Muscle of leg (tissue), 11 donors: ENCODE results near the gene SLC26A2. TPM values are rescaled to one million over a fixed set of nuclear protein-coding genes. Genes with fewer than 3 reads are reported as not detected.
"Not testable (repeated sequence)": the region's sequence is repeated elsewhere in the genome, so short reads cannot be mapped to it uniquely, and the experiment has no call there.

Experiments used
- DNase-seq: peaks from one replicate; pipeline ENCODE4 v3.0.0; 2013
- H3K27ac ChIP-seq: one replicate; pipeline ENCODE4 v1.5.1; 2013; ENCODE audit warnings: mild to moderate bottlenecking, low read length, control low read depth
- H3K27me3 ChIP-seq: one replicate; pipeline ENCODE4 v1.6.1; 2013; ENCODE audit warnings: low read length; ENCODE audit not compliant: control insufficient read depth, insufficient read depth
- H3K36me3 ChIP-seq: one replicate; pipeline ENCODE4 v1.6.1; 2013; ENCODE audit warnings: low read length; ENCODE audit not compliant: control insufficient read depth, insufficient read depth
- H3K4me1 ChIP-seq: one replicate; pipeline ENCODE4 v1.6.1; 2013; ENCODE audit warnings: low read length; ENCODE audit not compliant: control insufficient read depth, insufficient read depth
- H3K4me3 ChIP-seq: one replicate; pipeline ENCODE4 v1.5.1; 2013; ENCODE audit warnings: low read length, control low read depth
- H3K9me3 ChIP-seq: replicated peaks from 2 replicates; pipeline ENCODE4 v1.6.1; 2013; ENCODE audit warnings: low read depth, low read length; ENCODE audit not compliant: control insufficient read depth
- WGBS: methylation state at CpG from one replicate; pipeline ENCODE4 v1.1.5; 2013; ENCODE audit warnings: missing lambda C conversion rate; ENCODE audit not compliant: insufficient coverage; 5-methylcytosine and 5-hydroxymethylcytosine counted together
- polyA plus RNA-seq, 8 donors: library from polyadenylated mRNA; unstranded; fragments of 120-200 nt; gene quantifications; one replicate each; pipeline versions ENCODE4 v1.2.1 to v1.2.3, GENCODE V29; 2013; ENCODE audit warnings: inconsistent platforms in 1 of 8, low replicate concordance in 1 of 8; ENCODE audit not compliant: insufficient read length in 8 of 8, insufficient read depth in 1 of 8
- total RNA-seq: library from RNA; stranded (reverse); fragments of 120-200 nt; gene quantifications from one replicate; pipeline ENCODE4 v1.2.4, GENCODE V29; 2013

Gene SLC26A2
- total and polyA plus RNA-seq, 9 donors, result 8.6 to 14.5 (median 10.4) TPM

DNA sequence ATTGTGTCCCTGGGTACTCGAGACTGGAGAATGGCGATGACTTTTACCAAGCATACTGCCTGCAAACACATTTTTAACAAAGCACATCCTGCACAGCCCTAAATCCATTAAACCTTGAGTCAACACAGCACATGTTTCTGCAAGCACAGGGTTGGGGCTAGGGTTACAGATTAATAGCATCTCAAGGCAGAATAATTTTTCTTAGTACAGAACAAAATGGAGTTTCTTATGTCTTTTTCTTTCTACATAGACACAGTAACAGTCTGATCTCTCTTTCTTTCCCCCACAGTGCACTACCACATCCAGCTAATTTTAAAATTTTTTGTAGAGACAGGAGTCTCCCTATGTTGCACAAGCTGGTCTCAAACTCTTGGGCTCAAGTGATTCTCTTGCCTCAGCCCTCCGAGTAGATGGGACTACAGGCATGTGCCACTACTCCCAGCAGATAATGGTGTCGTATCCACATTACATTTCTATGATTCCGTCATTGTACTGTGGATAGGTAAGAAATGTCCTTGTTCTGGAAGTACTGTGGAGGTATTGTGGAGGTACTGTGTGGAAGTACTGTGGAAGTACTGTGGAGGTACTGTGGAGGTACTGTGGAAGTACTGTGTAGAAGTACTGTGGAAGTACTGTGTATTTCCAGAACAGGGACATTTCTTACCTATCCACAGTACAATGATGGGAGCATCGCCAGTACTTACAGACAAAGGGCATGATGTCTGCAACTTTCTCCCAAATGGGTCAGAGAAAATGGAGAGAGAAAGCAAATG is 17.2 kb upstream of the SLC26A2 start:
- H3K27ac ChIP-seq, H3K36me3 ChIP-seq, DNase-seq, H3K9me3 ChIP-seq, H3K4me1 ChIP-seq, H3K27me3 ChIP-seq, H3K4me3 ChIP-seq: not testable (repeated sequence)
- WGBS, result no CpG with 5 or more reads among the region's 6 CpGs

DNA sequence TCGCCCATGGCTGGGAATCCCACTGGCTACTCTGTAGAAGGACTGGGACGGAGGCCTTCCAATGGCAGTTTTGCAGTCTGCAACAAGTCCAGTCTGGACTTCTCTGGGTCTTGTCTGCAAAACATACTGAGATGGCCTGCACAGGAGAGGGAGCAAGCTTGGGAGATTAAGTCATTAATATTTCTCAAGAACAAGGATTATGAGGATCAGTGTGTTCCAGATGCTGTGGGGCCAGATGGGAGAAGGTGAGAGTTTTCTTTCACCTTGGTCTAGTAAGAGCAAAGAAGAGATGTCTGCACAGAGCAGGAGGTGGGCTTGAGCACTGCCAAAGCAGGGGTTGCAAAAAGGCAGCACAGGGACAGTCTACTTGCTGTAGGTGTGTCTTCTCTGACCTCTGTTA is 15.9 kb upstream of the SLC26A2 start, which contains the start of gene PDE6A:
PDE6A (minus strand) TSS at position 128 of the 400 bp plus-strand sequence; CDS start at position 8, 120 bp downstream.
- H3K9me3 ChIP-seq, result no peaks in the 10 kb centered on the region
- H3K36me3 ChIP-seq, result no peaks in the 10 kb centered on the region
- H3K27ac ChIP-seq, result no peak within 1 kb of the TSS
- no CpG with 5 or more reads among the region's 2 CpGs for WGBS
- peaks cover 2% of the 10 kb centered on the region for H3K27me3 ChIP-seq
- H3K4me1 ChIP-seq, result no peaks in the 10 kb centered on the region
- no peak for DNase-seq
- H3K4me3 ChIP-seq, result no peak within 1 kb of the TSS

DNA sequence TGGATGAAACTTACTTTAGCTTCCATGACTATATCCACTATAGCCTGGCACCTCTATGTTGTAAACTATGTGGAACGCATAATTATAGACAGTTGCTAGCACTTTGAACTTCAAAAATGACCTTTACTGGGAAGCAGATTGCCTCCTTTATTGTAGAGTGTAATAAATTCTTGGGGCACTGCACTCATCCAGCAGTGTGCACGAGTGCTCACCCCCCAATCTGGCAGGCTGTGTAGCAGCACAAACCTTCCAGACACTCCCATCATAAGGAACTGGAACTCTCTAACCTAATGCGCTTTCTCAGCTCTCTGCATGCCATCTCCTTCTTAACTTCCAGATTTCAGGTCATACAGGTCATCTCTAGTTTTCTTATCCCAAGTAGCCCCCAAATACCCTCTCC is 14.4 kb upstream of the SLC26A2 start:
- Histone ChIP-seq H3K27ac (no peak overlapping the region), H3K27me3 (peaks cover 4% of the 10 kb centered on the region), H3K4me1 (no peaks in the 10 kb centered on the region), H3K36me3 (no peaks in the 10 kb centered on the region), H3K9me3 (no peaks in the 10 kb centered on the region), H3K4me3 (no peak overlapping the region)
- DNase-seq, result no peak
- WGBS, result 51% methylated on average over 2 of the region's 3 CpGs

DNA sequence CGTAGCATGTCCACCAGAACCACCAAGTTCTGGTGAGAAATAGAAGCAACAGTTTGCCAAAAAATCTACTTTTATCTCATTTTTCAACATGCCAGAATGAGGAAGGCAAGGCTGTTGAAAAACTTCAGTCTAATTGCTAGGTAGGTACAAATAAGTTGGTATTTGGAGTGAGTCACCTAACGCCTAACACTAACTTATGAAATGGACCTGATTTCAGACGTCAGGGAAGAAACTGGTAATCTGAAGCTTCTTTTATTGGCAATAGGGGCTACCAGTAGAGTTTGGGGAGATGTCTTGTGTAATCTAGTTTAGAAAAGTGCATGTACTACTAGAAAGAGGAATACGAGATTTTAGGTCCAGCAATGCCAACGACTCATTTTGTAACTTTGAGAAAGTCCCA is 11.6 kb upstream of the SLC26A2 start:
- Histone ChIP-seq H3K4me3 (no peak overlapping the region), H3K9me3 (no peaks in the 10 kb centered on the region), H3K4me1 (no peaks in the 10 kb centered on the region), H3K27ac (no peak overlapping the region), H3K27me3 (peaks cover 4% of the 10 kb centered on the region), H3K36me3 (no peaks in the 10 kb centered on the region)
- WGBS, result 25% methylated on average over 1 of the region's 5 CpGs
- DNase-seq, result no peak

DNA sequence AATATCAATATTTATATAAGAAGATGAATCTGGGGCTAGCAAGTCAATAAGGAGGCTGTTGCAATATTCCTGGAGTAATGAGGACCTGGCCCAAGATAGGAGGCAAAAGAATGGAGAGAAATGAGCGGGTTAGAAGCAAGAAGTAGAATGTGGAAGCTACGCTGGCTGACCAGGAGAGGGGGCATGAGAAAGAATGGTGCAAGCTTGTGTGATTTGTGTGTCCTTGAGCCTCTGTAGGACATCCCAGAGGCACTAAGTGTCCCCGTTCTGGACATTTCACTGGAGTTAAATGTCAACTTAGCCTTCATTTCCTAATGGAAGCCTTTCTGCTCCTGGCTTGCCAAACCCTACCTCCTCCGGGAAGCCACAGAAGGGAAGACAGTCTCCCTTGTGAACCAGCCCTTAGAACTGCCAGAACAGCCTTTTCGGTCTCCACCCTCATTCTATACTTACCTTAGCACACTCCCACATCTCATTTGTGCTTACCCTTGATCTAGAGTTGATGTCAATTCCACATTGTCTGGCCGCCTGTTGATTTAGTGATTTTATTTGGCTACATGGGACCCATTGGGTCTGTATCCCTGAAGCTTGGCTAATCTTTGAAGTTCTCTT is 9.3 kb upstream of the SLC26A2 start:
- no peak overlapping the region for H3K27ac ChIP-seq
- WGBS, result 71% methylated on average over 5 of the region's 6 CpGs
- no peaks in the 10 kb centered on the region for H3K9me3 ChIP-seq
- no peak overlapping the region for H3K4me3 ChIP-seq
- no peaks in the 10 kb centered on the region for H3K4me1 ChIP-seq
- no peaks in the 10 kb centered on the region for H3K36me3 ChIP-seq
- no peak for DNase-seq
- peaks cover 3% of the 10 kb centered on the region for H3K27me3 ChIP-seq

DNA sequence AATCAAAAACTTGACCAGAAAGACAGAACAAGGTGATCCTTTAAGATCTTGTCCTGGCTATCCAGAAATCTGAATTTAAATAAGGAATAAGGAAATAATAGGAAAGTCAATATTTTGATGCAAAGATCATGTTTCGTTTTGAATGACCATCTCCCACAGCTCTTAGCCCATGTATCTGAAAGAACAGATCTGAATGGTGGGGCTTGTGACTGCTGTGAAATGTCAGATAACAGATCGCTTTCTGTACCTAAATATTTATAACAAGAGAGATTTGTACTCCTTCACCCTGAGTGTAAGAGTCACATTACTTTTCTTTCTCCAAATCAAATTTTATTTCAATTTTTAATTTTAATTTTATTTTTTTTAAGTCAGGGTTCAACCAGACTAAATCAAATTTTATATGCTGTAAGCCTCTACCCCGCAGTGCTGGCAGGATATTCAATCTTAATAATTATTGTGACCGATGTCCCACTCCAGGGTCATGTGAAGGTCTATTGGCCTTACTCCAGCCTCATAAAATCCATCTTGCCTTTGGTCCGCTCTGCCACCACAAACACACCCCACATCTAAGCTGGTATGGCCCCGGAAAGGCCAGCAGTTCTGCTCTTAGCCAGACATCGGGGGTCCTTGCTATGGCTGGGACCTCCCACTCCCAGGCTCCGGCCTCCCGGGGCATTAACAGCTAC is 7.0 kb upstream of the SLC26A2 start:
- WGBS, result 77% methylated on average over 6 of the region's 9 CpGs
- peaks cover 3% of the 10 kb centered on the region for H3K27me3 ChIP-seq

DNA sequence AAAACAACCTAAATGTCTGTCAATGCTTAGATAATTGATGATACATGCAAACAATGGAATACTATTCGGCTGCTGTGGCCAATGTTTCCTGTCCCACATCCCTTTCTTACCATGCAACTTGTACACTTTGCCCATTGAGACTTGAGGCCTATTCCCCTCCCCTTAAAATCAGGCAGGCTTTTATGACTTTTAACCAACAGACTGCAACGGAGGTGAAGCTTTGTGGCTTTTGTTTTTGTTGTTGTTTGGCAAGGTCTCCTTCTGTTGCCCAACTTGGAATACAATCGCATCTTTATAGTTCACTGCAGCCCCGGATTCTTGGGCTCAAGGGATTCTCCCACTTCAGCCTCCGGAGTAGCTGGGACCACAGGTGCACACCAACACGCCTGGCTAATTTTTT is 5.8 kb upstream of the SLC26A2 start:
- H3K27ac ChIP-seq, result no peak overlapping the region
- H3K9me3 ChIP-seq, result no peaks in the 10 kb centered on the region
- DNase-seq, result no peak
- H3K36me3 ChIP-seq, result no peaks in the 10 kb centered on the region
- H3K27me3 ChIP-seq, result peaks cover 3% of the 10 kb centered on the region
- 100% methylated on average over 1 of the region's 6 CpGs for WGBS
- H3K4me1 ChIP-seq, result peaks cover 4% of the 10 kb centered on the region
- no peak overlapping the region for H3K4me3 ChIP-seq

More for the DNA sequence above, 7.0 kb upstream of the SLC26A2 start:
- Histone ChIP-seq H3K4me3 (no peak overlapping the region), H3K27ac (no peak overlapping the region), H3K36me3 (no peaks in the 10 kb centered on the region), H3K9me3 (no peaks in the 10 kb centered on the region), H3K4me1 (no peaks in the 10 kb centered on the region)
- DNase-seq, result no peak

DNA sequence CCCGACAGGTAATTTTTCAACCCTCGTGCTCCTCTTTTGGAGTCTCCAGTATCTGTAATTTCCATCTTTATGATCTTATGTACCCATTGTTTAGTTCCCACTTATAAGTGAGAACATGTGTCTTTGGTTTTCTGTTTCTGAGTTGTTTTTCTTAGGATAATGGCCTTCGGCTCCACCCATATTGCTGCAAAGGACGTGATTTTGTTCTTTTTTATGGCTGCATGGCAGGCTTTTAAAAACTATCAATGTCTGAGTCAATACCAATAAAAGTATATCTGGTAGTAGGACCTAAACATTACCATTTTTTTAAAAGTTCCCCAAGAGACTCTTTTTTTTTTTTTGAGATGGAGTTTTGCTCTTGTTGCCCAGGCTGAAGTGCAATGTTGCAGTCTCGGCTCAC is 3.9 kb upstream of the SLC26A2 start:
- no peak overlapping the region for H3K4me3 ChIP-seq
- H3K4me1 ChIP-seq, result peaks cover 9% of the 10 kb centered on the region
- H3K9me3 ChIP-seq, result no peaks in the 10 kb centered on the region
- no CpG with 5 or more reads among the region's 5 CpGs for WGBS
- no peaks in the 10 kb centered on the region for H3K27me3 ChIP-seq
- H3K36me3 ChIP-seq, result no peaks in the 10 kb centered on the region
- no peak overlapping the region for H3K27ac ChIP-seq
- no peak for DNase-seq

DNA sequence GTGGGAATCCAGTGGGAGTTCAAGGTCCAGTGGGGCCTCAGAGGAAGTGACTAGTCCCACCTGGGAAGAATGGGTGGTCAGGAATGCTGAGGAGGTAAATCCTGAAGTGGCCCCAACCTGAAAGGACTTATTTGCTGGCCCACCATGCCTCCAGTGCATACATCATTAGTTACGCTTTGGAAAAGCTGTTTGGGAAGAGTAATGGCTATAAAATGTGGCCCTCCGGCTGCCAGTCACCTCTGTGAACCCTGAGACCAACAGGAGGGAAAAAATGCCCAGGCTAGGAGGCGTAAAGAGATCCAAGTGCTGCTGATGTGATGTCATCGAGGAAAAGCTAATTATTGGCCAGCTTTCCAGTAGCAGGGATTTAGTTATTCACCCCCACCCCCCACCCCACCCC is 2.7 kb upstream of the SLC26A2 start:
- no peak for DNase-seq
- WGBS, result 40% methylated on average over 1 of the region's 4 CpGs
- Histone ChIP-seq H3K27me3 (no peaks in the 10 kb centered on the region), H3K9me3 (no peaks in the 10 kb centered on the region), H3K27ac (no peak overlapping the region), H3K36me3 (no peaks in the 10 kb centered on the region), H3K4me1 (peaks cover 9% of the 10 kb centered on the region), H3K4me3 (no peak overlapping the region)
